HCT116 (cell line): ENCODE measurements around the gene COPE. TPM values are rescaled to one million over a fixed set of nuclear protein-coding genes. Genes with fewer than 3 reads are reported as not detected.

Experiments used
- ATAC-seq: fragments of 200-7000 bp; cut with Tn5 transposase; 2 replicates; pipeline ENCODE4 v1.9.1; 2020; ENCODE audit warnings: mild to moderate bottlenecking, moderate library complexity
- BruUV-seq: library from RNA; stranded (reverse); fragments of 400-500 nt; replicated peaks from 2 replicates; lab custom pipeline; 2021; lab: Mats Ljungman, UMichigan
- CTCF ChIA-PET: fragments of 300-600 bp; sonication (Branson Sonifier 250); formaldehyde crosslinking; loops from one replicate; lab custom pipeline; 2021; ENCODE audit warnings: antibody characterized with exemption; lab: Charles Lee
- POLR2A ChIA-PET: fragments of 300-600, 350-600 bp; sonication (Branson Sonifier 250); formaldehyde crosslinking; loops from one replicate; lab custom pipeline; 2021; ENCODE audit warnings: antibody characterized with exemption; lab: Charles Lee
- RAD21 ChIA-PET, 2 experiments: fragments of 300-600 bp; sonication (Branson Sonifier 250); formaldehyde crosslinking; loops; one replicate each; lab custom pipeline; 2023; ENCODE audit warnings: low total read pairs in 2 of 2; ENCODE audit not compliant: uncharacterized antibody in 2 of 2, unreplicated experiment in 2 of 2, low non-redundant PET in 1 of 2; lab: Charles Lee
- DNase-seq: peaks from one replicate; pipeline ENCODE4 v3.0.0-alpha.2; 2010; ENCODE audit warnings: low read depth, low spot score
- H2AFZ ChIP-seq: fragments of 200-600 bp; shearing (Covaris generic), sonication (generic); 2 replicates; pipeline ENCODE4 v1.6.1; 2017; ENCODE audit warnings: low read depth, mixed run types, mixed read lengths, antibody characterized with exemption, low read length; ENCODE audit not compliant: poor library complexity, severe bottlenecking
- H3K27ac ChIP-seq: 2 replicates; pipeline ENCODE4 v1.5.1; 2012; ENCODE audit warnings: low read depth, low read length
- H3K27me3 ChIP-seq: fragments of 200-600 bp; sonication (generic); 2 replicates; pipeline ENCODE4 v1.6.1; 2016; ENCODE audit warnings: mixed run types, low read length, mixed read lengths; ENCODE audit not compliant: insufficient read depth
- H3K36me3 ChIP-seq, 2 experiments: fragments of 200-500 bp in 1 of 2; fragments of 200-600 bp in 1 of 2; sonication (Bioruptor generic) in 1 of 2; sonication (generic) in 1 of 2; 2 replicates each; pipeline versions ENCODE4 v1.5.1 to v1.6.1; 2014 to 2016; ENCODE audit warnings: low read length in 2 of 2, inconsistent platforms in 1 of 2, mixed read lengths in 1 of 2, mixed run types in 1 of 2; ENCODE audit not compliant: insufficient read depth in 2 of 2, control insufficient read depth in 1 of 2
- H3K4me1 ChIP-seq, 2 experiments: fragments of 200-600 bp in 1 of 2; sonication (generic) in 1 of 2; 2 replicates each; pipeline versions ENCODE4 v1.5.1 to v1.6.1; 2012 to 2017; ENCODE audit warnings: low read length in 2 of 2, inconsistent platforms in 1 of 2, mild to moderate bottlenecking in 1 of 2, mixed read lengths in 1 of 2, mixed run types in 1 of 2, moderate library complexity in 1 of 2; ENCODE audit not compliant: insufficient read depth in 2 of 2, control insufficient read depth in 1 of 2
- H3K4me2 ChIP-seq: fragments of 200-600 bp; sonication (generic); 2 replicates; pipeline ENCODE4 v1.6.1; 2017; ENCODE audit warnings: mixed run types, low read length, mixed read lengths
- H3K4me3 ChIP-seq, 2 experiments: fragments of 200-600 bp in 1 of 2; sonication (generic) in 1 of 2; replicated peaks in 1 of 2; 2 replicates each; pipeline ENCODE4 v1.5.1; 2011 to 2016; ENCODE audit warnings: low read length in 2 of 2, control low read depth in 1 of 2, low read depth in 1 of 2, mild to moderate bottlenecking in 1 of 2, mixed read lengths in 1 of 2, mixed run types in 1 of 2
- H3K79me2 ChIP-seq: fragments of 200-600 bp; sonication (generic); 2 replicates; pipeline ENCODE4 v1.6.1; 2017; ENCODE audit warnings: mild to moderate bottlenecking, mixed run types, low read length, moderate library complexity, mixed read lengths; ENCODE audit not compliant: insufficient read depth
- H3K9ac ChIP-seq: fragments of 200-600 bp; sonication (generic); 2 replicates; pipeline ENCODE4 v1.6.1; 2016; ENCODE audit warnings: low read length, mixed read lengths
- H3K9me2 ChIP-seq: fragments of 200-600 bp; sonication (generic), shearing (Covaris generic); 2 replicates; pipeline ENCODE4 v1.6.1; 2017; ENCODE audit warnings: mixed run types, mild to moderate bottlenecking, moderate library complexity; ENCODE audit not compliant: insufficient read depth
- H3K9me3 ChIP-seq, 2 experiments: fragments of 200-500 bp in 1 of 2; fragments of 200-600 bp in 1 of 2; sonication (Bioruptor generic) in 1 of 2; sonication (generic) in 1 of 2; 2 replicates each; pipeline ENCODE4 v1.6.1; 2014 to 2017; ENCODE audit warnings: low read length in 2 of 2, mixed read lengths in 2 of 2, inconsistent platforms in 1 of 2, low read depth in 1 of 2, mild to moderate bottlenecking in 1 of 2, mixed run types in 1 of 2, moderate library complexity in 1 of 2; ENCODE audit not compliant: control insufficient read depth in 1 of 2, insufficient read depth in 1 of 2
- H4K20me1 ChIP-seq: fragments of 200-600 bp; sonication (generic), shearing (Covaris generic); 2 replicates; pipeline ENCODE4 v1.6.1; 2017; ENCODE audit warnings: mixed run types, mild to moderate bottlenecking, moderate library complexity; ENCODE audit not compliant: insufficient read depth
- CEBPB ChIP-seq: IDR thresholded peaks from 2 replicates; pipeline ENCODE4 v1.6.1; 2012; ENCODE audit warnings: low read depth
- EGR1 ChIP-seq: IDR thresholded peaks from 2 replicates; pipeline ENCODE4 v1.6.1; 2012; ENCODE audit warnings: low read depth
- ELF1 ChIP-seq: IDR thresholded peaks from 2 replicates; pipeline ENCODE4 v1.6.1; 2012; ENCODE audit warnings: low read depth, borderline replicate concordance
- EZH2 ChIP-seq: fragments of 200-600 bp; sonication (generic); IDR thresholded peaks from 2 replicates; pipeline ENCODE4 v1.6.1; 2017; ENCODE audit warnings: antibody characterized with exemption, mixed run types
- FOSL1 ChIP-seq: IDR thresholded peaks from 2 replicates; pipeline ENCODE4 v1.6.1; 2012; ENCODE audit warnings: low read depth
- JUND ChIP-seq: IDR thresholded peaks from 2 replicates; pipeline ENCODE4 v1.6.1; 2012
- POLR2A ChIP-seq: IDR thresholded peaks from 2 replicates; pipeline ENCODE4 v1.7.0; 2011; ENCODE audit warnings: borderline replicate concordance; ENCODE audit not compliant: insufficient read depth, insufficient read length; ENCODE audit errors: extremely low read depth
- RAD21 ChIP-seq: IDR thresholded peaks from 2 replicates; pipeline ENCODE4 v1.6.1; 2012; ENCODE audit warnings: low read depth, mild to moderate bottlenecking
- SIN3A ChIP-seq: IDR thresholded peaks from 2 replicates; pipeline ENCODE4 v1.6.1; 2012; ENCODE audit warnings: low read depth
- SP1 ChIP-seq: IDR thresholded peaks from 2 replicates; pipeline ENCODE4 v1.6.1; 2012; ENCODE audit warnings: low read depth
- YY1 ChIP-seq: IDR thresholded peaks from 2 replicates; pipeline ENCODE4 v1.6.1; 2011; ENCODE audit warnings: low read length, low read depth, moderate library complexity, mild to moderate bottlenecking; ENCODE audit not compliant: insufficient replicate concordance; ENCODE audit errors: extremely low read depth
- intact Hi-C: fragments of 100-400 bp; cut with micrococcal nuclease; formaldehyde crosslinking; loops from 2 replicates; pipeline ENCODE4 v1.10.0; 2022
- total RNA-seq: library from RNA; stranded (reverse); gene quantifications from one replicate; pipeline ENCODE4 v1.2.1, GENCODE V29; 2021; ENCODE audit not compliant: unreplicated experiment
- TF ChIP-seq, protein P1 (sequence below): IDR thresholded peaks from 2 replicates; pipeline ENCODE4 v1.6.1; 2011; ENCODE audit warnings: mild to moderate bottlenecking, low read length, moderate library complexity; ENCODE audit not compliant: insufficient replicate concordance; ENCODE audit errors: extremely low read depth
- TF ChIP-seq, protein P2 (sequence below): IDR thresholded peaks from 2 replicates; pipeline ENCODE4 v1.6.1; 2012

The COPE gene
- total RNA-seq, 1 experiment from 2014 or later: 263 TPM

- no peak for TF ChIP-seq RAD21
- TF ChIP-seq CEBPB: no peak
- TF ChIP-seq, protein P1, sequence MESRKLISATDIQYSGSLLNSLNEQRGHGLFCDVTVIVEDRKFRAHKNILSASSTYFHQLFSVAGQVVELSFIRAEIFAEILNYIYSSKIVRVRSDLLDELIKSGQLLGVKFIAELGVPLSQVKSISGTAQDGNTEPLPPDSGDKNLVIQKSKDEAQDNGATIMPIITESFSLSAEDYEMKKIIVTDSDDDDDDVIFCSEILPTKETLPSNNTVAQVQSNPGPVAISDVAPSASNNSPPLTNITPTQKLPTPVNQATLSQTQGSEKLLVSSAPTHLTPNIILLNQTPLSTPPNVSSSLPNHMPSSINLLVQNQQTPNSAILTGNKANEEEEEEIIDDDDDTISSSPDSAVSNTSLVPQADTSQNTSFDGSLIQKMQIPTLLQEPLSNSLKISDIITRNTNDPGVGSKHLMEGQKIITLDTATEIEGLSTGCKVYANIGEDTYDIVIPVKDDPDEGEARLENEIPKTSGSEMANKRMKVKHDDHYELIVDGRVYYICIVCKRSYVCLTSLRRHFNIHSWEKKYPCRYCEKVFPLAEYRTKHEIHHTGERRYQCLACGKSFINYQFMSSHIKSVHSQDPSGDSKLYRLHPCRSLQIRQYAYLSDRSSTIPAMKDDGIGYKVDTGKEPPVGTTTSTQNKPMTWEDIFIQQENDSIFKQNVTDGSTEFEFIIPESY: no peak
- TF ChIP-seq EZH2: no peak
- TF ChIP-seq SP1: no peak
- TF ChIP-seq POLR2A: no peak
- no peak for TF ChIP-seq YY1
- TF ChIP-seq FOSL1: no peak
- TF ChIP-seq ELF1: no peak
- no peak for TF ChIP-seq SIN3A
- no peak for TF ChIP-seq JUND
- TF ChIP-seq, all 23 proteins: peak for 0
Observed at GRCh38 chr19:18889949-18890745, 29.0 kb downstream of the COPE start (continued).

DNA sequence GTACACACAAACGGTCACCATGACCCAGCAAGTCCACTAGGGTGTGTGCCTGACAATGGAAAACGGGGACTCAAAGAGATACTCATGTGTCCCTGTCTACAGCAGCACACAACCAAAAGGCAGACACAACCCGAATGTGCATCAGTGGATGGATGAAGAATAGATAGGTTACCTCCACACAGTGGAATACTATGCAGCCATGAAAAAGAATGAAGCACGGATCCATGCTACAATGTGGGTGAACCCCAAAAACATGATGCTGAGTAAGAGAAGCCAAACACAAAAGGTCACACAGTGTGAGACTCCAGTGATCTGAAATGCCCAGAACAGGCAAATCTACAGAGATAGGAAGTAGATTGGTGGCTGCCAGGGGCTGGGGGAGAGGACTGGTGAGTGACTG, 32.2 kb downstream of the COPE start:
- DNase-seq (no peak), ATAC-seq (no peak)
- intact Hi-C loops: no loop called here
- peaks cover 0 to 7% of the 10 kb centered on the region in 2 experiments; a peak in 2 of 4 replicates for H3K4me1 ChIP-seq
- H3K4me2 ChIP-seq: no peak overlapping the region
- H3K36me3 ChIP-seq: no peaks in the 10 kb centered on the region
- RAD21 ChIA-PET: no interaction called here
- H3K79me2 ChIP-seq: no peaks in the 10 kb centered on the region
- no peaks in the 10 kb centered on the region for H3K9me3 ChIP-seq
- no peak overlapping the region for H2AFZ ChIP-seq
- H3K27ac ChIP-seq: no peak overlapping the region
- H4K20me1 ChIP-seq: no peaks in the 10 kb centered on the region
- no peak overlapping the region for H3K4me3 ChIP-seq
- POLR2A ChIA-PET: no interaction called here
- no peaks in the 10 kb centered on the region for H3K9me2 ChIP-seq
- TF ChIP-seq, protein P2, sequence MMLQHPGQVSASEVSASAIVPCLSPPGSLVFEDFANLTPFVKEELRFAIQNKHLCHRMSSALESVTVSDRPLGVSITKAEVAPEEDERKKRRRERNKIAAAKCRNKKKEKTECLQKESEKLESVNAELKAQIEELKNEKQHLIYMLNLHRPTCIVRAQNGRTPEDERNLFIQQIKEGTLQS: no peak
- TF ChIP-seq JUND: no peak
- no peak for TF ChIP-seq CEBPB
- TF ChIP-seq EGR1: no peak
- H3K27me3 ChIP-seq: no peaks in the 10 kb centered on the region
- CTCF ChIA-PET: no interaction called here
- H3K9ac ChIP-seq: no peak overlapping the region
- BruUV-seq: no TSS peak
